ENCODE data around the gene TMEM175.

TMEM175 gene

DNA sequence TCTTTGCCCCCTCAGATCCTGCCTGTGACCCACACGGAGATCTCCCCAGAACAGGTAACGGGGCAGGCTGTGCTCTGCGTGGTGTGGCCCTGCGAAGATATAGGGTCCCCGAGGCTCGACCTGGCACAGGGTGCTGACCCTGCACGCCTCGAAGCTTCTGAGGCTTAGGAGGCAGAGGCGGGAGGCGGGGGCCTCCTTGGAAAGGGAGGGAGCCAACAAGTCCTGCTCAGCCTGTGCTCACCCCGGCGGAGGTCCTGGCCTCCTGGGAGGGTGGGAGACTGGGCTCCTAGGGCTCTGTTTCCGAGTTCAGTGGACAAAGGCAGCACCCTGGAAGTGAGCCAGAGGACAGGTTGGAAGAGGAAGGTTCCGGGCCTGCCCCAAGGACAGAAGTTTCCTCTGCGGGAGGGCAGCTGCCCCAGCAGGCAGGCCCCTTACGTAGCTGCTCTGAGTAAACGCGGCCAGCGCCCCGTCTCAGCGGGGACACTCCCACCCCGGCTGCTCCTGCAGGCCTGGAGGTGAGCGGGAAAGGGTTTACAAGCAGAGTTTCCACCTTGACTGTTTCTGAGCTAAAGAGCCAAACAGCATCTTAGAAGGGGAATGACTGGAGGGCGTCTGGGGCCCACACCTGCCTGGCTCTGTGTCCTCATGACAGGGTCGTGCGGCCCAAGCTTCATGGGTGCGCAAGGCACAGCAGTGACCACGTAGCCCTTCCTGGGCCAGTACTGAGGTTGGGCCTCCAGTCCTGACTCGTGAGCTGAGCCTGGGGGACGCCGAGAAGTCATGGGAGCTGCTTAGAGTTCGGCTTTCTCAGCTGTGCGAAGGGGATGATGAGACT is 16.1 kb downstream of the TMEM175 start:
- no peak for DNase-seq (ENCODE audit: low read depth)

- no peak for DNase-seq (ENCODE audit: low read depth)
These were observed 16.7 kb downstream of the TMEM175 start for GRCh38 chr4:948936-949300.

DNA sequence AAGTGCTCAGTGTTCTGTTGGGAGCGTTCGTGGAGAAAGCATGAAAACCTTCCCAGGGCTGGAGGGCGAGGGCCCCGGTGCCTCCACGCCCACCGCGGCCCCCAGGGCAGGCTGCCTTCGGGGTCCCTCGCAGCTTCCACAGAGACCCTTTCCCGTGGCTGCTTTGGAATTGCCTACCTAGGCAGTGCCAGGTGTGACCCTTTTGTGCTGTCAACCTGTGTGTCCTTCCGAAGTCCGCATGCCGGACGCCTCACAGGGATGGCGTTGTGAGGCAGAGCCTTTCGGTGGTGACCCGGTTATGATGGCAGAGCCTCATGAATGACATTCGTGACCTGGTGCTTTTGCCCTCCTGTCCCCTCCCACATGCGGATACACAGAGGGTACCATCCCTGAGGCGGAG is 17.4 kb downstream of the TMEM175 start:
- DNase-seq (ENCODE audit: low read depth) = no peak

DNA sequence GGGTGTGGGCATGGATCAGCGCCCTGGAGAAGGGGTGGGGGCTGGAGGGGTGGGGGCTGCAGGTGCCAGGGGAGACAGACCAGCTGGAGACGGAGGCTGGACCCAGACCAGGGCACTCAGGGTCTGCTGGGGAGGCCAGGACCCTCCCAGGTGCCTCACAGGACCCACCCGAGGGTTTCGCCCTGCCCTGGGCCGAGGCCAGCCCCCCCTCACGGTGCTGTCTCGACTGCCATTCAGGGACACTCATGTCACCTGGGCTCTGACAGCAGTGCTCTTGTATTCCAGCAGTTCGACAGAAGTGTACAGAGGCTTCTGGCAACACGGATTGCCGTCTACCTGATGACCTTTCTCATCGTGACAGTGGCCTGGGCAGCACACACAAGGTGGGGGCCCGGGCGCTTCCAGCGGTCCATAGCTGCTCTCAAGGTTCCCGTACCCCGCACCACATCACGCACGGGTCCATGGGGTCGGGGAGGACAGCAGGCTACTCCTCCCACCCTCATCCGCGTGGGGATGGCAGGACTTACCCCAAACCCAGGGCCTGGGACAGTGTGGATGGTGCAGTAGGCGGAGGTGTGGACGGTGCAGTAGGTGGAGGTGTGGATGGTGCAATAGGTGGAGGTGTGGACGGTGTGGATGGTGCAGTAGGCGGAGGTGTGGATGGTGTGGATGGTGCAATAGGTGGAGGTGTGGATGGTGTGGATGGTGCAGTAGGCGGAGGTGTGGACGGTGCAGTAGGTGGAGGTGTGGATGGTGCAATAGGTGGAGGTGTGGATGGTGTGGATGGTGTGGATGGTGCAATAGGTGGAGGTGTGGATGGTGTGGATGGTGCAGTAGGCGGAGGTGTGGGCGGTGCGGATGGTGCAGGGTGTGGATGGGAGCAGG is 18.1 kb downstream of the TMEM175 start:
- DNase-seq (ENCODE audit: low read depth) = no peak

DNA sequence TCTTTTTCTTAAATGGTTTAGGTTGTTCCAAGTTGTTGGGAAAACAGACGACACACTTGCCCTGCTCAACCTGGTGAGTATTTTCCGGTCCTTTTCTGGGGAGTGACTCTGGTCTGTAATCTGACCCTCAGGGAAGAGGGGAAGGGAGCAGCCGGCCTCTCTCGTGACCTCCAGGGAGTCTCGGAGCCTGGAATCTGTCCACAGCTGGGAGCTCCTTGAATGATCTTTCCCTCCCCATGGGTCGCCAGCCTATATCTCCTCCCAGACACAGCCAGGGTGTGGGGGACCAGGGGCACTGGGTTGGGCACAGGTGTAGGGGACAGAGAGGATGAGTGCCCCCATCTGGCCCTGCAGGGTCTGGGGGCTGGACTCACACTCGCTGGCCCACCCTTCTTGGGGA is 18.9 kb downstream of the TMEM175 start:
- DNase-seq (ENCODE audit: low read depth) = no peak

DNA sequence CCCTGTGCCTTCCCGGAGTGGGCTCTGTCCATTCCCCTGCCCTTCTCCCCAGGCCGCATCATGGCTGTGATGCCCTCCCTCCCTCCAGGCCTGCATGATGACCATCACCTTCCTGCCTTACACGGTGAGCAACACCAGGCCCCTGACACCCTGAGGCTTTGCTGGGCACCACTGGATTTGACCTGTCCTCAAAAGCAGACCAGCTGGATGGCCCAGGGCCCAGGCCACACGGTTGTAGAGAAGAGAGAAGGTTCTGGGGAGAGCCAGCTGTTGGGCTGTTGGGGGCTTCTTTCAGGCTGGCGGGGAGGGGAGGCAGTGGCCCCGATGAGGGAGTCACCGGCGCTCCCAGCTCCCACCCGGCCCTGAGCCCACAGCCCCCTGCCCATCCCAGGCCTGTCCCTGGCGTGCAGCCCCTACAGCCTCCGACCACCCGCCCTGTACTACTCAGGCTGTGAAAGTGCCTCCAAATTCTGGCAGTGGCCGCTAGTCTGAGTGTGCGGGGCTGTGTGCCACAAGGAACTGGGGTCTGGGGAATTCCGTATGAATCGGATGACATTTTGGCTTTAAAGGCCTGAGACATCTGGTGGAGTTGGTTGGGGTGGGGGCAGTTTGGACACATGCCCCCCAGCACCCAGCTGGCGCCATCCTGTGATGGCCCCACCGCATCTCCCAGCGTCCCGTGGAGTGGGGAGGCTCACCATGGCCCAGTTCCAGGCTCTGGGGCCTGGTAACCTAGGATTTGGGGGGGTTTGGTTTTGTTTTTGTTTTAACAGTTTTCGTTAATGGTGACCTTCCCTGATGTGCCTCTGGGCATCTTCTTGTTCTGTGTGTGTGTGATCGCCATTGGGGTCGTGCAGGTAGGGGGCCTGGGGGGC is 19.6 kb downstream of the TMEM175 start:
- DNase-seq (ENCODE audit: low read depth) = no peak

DNA sequence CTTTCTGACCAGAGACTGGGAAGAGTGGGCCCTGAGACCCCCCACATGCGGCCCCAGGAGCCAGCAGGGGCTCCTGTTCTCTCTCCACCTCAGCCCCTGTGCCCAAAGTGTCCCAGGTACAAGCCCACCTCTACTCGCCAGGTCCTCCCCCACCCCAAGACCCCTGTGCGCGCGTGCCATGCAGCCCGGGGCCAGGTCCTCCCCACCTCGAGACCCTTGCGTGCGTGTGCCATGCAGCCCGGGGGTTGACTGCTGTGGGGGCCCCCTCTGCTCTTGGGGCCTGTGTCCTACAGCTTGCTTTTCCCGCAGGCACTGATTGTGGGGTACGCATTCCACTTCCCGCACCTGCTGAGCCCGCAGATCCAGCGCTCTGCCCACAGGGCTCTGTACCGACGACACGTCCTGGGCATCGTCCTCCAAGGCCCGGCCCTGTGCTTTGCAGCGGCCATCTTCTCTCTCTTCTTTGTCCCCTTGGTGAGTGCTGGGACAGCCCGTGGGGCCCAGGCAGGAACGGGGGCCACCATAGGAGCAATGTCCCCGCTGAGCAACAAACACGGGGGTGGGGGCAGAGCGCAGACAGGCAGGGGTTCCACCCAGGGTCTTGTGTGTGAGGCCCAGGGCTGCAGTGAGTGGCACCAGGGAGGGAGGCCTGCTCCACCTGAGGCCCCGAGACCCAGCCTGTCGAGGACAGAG is 20.8 kb downstream of the TMEM175 start:
- DNase-seq (ENCODE audit: low read depth) = no peak

GRCh38 chr4:953574-953915 is 21.3 kb downstream of the TMEM175 start:
- DNase-seq (ENCODE audit: low read depth) = no peak

DNA sequence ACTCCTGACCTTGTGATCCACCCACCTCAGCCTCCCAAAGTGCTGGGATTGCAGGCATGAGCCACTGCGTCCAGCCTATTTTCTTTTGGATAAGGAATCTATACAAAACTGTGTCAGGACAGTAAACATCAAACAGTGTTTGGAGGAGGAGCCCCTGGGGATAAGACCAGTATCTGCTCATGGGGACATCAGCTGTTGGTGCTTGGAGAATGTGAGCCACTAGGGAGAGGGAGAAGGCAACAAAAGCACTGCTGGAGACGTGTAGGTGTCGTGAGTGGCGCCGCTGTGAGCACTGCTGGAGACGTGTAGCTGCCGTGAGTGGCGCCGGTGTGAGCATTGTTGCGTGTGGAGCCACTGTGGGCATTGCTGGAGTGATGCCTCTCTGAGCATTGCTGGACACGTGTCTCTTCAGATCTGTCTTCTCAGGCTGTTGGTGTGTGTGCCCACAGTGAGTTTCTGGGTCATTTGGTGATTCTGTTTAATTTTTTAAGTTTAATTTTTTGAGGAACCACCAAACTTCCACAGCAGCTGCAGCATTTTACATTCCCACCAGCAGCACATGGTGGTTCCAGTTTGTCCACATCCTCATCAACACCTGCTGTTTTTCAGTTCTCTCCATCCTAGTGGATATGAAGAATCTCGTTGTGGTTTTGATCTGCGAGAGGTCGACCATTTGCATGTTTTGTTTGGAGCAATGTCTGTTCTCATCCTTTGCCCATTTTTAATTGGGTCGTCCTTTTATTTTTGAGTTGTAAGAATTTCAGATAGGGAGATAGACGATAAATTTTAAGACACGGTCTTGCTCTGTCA is 22.2 kb downstream of the TMEM175 start:
- DNase-seq (ENCODE audit: low read depth) = no peak

- DNase-seq (ENCODE audit: low read depth) = no peak
These were observed 23.1 kb downstream of the TMEM175 start for GRCh38 chr4:955161-955921.

- DNase-seq (ENCODE audit: low read depth) = no peak
These were observed 23.7 kb downstream of the TMEM175 start for GRCh38 chr4:955931-956381.

GRCh38 chr4:956531-957230 is 24.4 kb downstream of the TMEM175 start:
- DNase-seq (ENCODE audit: low read depth) = no peak

- no peak for DNase-seq (ENCODE audit: low read depth)
These were observed 24.9 kb downstream of the TMEM175 start for GRCh38 chr4:957231-957580.

GRCh38 chr4:957581-958313 is 25.5 kb downstream of the TMEM175 start:
- no peak for DNase-seq (ENCODE audit: low read depth)

DNA sequence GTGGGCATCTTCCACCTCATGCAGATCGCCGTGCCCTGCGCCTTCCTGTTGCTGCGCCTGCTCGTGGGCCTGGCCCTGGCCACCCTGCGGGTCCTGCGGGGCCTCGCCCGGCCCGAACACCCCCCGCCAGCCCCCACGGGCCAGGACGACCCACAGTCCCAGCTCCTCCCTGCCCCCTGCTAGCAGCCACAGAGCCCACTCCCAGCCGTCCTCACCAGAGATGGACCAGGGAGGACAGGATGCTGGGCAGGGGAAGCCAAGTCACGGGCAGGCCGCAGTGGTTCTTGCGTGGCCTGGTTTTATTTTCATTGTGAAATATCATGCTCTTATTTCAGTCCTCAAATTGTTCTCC is 26.0 kb downstream of the TMEM175 start:
- DNase-seq (ENCODE audit: low read depth) = no peak

DNA sequence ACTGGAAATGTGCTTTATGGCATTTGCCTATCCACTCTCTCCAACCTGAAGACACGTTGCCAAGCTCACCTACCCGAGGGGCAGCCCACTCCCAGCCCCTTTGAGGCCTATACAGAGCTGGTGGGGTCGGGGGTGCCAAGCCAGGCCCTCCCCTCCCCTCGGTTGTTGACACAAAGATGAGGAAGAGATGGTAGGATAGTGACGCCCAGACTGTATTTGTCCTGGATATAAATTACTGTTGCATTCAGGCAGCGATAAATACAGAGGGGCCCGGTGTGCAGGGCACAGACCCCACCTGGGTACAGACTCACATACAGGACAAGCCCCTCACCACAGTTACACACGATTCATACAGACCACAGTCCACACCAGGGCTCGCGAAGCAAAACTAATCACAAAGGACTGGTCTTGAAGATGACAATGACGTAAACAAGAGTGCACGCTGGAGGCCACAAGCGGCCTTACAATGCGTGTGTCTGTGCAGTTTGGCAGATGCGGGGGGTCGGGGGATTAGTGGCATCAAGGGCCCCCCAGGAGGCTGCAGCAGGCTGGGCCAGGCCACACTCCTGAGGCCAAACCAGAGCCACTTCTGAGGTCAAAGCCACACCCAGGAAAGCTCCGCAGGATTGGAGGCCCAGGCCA is 26.6 kb downstream of the TMEM175 start:
- no peak for DNase-seq (ENCODE audit: low read depth)

GRCh38 chr4:959338-960139 is 27.3 kb downstream of the TMEM175 start:
- no peak for DNase-seq (ENCODE audit: low read depth)

Data from fibroblast of the conjunctiva (primary cell).